ENCODE results near the gene ANKMY1. TPM values are rescaled to one million over a fixed set of nuclear protein-coding genes. Genes with fewer than 3 reads are reported as not detected.

ANKMY1 gene
- total and polyA plus RNA-seq, 2 of the 8 experiments (the other 6 are each of a cell fraction or from before 2014, with no cell fraction given) = 4.5 to 4.8 TPM

- TF ChIP-seq EP300 (IDR thresholded peaks at IDR 0.05; ENCODE audit: borderline replicate concordance in 1 of 2, low read depth in 2 of 2, low read length in 2 of 2) (no peak), CHD2 (IDR thresholded peaks at IDR 0.05; ENCODE audit: low read length) (no peak), FOSL1 (IDR thresholded peaks at IDR 0.05; ENCODE audit: insufficient read depth, low read depth, low read length) (no peak), BCL11A (IDR thresholded peaks at IDR 0.05; ENCODE audit: low read depth in 2 of 2, low read length in 2 of 2) (no peak), NANOG (IDR thresholded peaks at IDR 0.05; ENCODE audit: insufficient read depth, low read depth, low read length, poor library complexity, severe bottlenecking) (no peak), CREB1 (IDR thresholded peaks at IDR 0.05) (no peak), PHF8 (conservative IDR thresholded peaks at IDR 0.05; ENCODE audit: low read depth, low read length) (no peak), CTCF (IDR thresholded peaks at IDR 0.05; ENCODE audit: control extremely low read depth in 1 of 3, insufficient read depth in 1 of 3, low read depth in 1 of 3, low read length in 3 of 3) (no peak)
Observed at GRCh38 chr2:240568678-240569522, 11.1 kb upstream of the ANKMY1 start (continued).
